ENCODE results near the gene ACTG1. TPM values are rescaled to one million over a fixed set of nuclear protein-coding genes. Genes with fewer than 3 reads are reported as not detected.

The ACTG1 gene
- total and polyA plus RNA-seq, 2 of the 13 experiments (the other 11 are each of a cell fraction or from before 2014, with no cell fraction given), result 973 to 1,138 TPM

DNA sequence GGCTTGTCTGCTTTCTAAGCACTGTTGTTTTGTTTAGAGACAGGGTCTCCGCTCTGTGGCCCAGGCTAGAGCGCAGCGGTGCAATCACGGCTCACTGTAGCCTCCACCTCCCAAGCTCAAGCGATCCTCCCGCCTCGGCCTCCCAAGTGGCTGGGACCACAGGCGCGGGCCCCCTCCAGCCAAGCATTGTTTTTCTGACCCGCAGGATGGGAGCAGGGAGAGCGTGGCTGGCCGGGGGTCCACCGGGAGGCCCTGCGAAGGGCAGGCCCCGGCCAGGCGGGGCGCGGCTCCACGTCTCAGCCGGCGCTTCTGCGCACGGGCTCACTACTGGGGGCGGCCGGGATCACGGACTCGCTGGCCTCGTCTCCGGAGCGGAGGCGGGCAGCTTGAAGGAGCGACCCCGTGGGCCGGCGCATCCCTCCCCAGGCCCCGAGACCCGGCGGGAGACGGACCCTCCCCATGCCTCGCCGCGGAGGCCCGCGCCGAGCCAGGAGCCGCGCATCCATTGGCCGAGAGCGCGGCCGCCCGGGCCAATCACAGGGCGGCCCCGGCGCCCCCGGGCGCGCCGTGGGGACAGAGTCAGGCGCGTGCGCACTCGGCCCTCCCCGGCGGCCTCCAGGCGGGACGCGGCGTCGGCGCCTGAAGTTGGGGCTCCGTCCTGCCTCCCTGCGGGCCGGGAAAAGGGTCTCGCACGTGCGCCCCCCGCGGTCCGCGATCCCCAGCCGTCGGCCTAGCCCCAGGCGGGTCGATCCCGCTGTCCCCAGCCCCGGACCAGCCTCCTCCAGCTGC, 24.9 kb downstream of the ACTG1 start (continued):
- TF ChIP-seq MAFK (conservative IDR thresholded peaks at IDR 0.05 in 1 of 2, IDR thresholded peaks at IDR 0.05 in 1 of 2; ENCODE audit: low read length in 2 of 2) (no peak), ZSCAN25 (CRISPR knock-in tag; IDR thresholded peaks at IDR 0.05) (no peak), U2AF1 (optimal IDR thresholded peaks at IDR 0.05; ENCODE audit: low read depth, low read length) (no peak), ZNF883 (CRISPR knock-in tag; IDR thresholded peaks at IDR 0.05; ENCODE audit: not compliant biosample characterization) (peak; percentile 84), ZHX1 (CRISPR knock-in tag; IDR thresholded peaks at IDR 0.05; ENCODE audit: low read depth) (peak; percentile 33; the same call in 1 of the 2 replicates), MIXL1 (CRISPR knock-in tag; IDR thresholded peaks at IDR 0.05) (no peak), TOPORS (CRISPR knock-in tag; IDR thresholded peaks at IDR 0.05) (peak; percentile 76), TSC22D2 (CRISPR knock-in tag; IDR thresholded peaks at IDR 0.05; ENCODE audit: borderline replicate concordance) (0 out of 2 replicates have a peak, but pooled peaks have one; percentile 10), SKI (IDR thresholded peaks at IDR 0.05; ENCODE audit: partially characterized antibody) (peak; percentile 22), ZNF720 (CRISPR knock-in tag; IDR thresholded peaks at IDR 0.05) (no peak), HOXA3 (CRISPR knock-in tag; IDR thresholded peaks at IDR 0.05) (peak; percentile 74), ZNF136 (CRISPR knock-in tag; IDR thresholded peaks at IDR 0.05; ENCODE audit: low read depth) (no peak), NCOA5 (CRISPR knock-in tag; IDR thresholded peaks at IDR 0.05) (no peak), ZNF260 (CRISPR knock-in tag; IDR thresholded peaks at IDR 0.05; ENCODE audit: borderline replicate concordance, low read depth) (no peak; the same call in 1 of the 2 replicates), ELF1 (CRISPR knock-in tag; IDR thresholded peaks at IDR 0.05) (no peak)
- TF ChIP-seq, protein P1, sequence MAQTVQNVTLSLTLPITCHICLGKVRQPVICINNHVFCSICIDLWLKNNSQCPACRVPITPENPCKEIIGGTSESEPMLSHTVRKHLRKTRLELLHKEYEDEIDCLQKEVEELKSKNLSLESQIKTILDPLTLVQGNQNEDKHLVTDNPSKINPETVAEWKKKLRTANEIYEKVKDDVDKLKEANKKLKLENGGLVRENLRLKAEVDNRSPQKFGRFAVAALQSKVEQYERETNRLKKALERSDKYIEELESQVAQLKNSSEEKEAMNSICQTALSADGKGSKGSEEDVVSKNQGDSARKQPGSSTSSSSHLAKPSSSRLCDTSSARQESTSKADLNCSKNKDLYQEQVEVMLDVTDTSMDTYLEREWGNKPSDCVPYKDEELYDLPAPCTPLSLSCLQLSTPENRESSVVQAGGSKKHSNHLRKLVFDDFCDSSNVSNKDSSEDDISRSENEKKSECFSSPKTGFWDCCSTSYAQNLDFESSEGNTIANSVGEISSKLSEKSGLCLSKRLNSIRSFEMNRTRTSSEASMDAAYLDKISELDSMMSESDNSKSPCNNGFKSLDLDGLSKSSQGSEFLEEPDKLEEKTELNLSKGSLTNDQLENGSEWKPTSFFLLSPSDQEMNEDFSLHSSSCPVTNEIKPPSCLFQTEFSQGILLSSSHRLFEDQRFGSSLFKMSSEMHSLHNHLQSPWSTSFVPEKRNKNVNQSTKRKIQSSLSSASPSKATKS (CRISPR knock-in tag; IDR thresholded peaks at IDR 0.05), result no peak
- TF ChIP-seq, protein P2, sequence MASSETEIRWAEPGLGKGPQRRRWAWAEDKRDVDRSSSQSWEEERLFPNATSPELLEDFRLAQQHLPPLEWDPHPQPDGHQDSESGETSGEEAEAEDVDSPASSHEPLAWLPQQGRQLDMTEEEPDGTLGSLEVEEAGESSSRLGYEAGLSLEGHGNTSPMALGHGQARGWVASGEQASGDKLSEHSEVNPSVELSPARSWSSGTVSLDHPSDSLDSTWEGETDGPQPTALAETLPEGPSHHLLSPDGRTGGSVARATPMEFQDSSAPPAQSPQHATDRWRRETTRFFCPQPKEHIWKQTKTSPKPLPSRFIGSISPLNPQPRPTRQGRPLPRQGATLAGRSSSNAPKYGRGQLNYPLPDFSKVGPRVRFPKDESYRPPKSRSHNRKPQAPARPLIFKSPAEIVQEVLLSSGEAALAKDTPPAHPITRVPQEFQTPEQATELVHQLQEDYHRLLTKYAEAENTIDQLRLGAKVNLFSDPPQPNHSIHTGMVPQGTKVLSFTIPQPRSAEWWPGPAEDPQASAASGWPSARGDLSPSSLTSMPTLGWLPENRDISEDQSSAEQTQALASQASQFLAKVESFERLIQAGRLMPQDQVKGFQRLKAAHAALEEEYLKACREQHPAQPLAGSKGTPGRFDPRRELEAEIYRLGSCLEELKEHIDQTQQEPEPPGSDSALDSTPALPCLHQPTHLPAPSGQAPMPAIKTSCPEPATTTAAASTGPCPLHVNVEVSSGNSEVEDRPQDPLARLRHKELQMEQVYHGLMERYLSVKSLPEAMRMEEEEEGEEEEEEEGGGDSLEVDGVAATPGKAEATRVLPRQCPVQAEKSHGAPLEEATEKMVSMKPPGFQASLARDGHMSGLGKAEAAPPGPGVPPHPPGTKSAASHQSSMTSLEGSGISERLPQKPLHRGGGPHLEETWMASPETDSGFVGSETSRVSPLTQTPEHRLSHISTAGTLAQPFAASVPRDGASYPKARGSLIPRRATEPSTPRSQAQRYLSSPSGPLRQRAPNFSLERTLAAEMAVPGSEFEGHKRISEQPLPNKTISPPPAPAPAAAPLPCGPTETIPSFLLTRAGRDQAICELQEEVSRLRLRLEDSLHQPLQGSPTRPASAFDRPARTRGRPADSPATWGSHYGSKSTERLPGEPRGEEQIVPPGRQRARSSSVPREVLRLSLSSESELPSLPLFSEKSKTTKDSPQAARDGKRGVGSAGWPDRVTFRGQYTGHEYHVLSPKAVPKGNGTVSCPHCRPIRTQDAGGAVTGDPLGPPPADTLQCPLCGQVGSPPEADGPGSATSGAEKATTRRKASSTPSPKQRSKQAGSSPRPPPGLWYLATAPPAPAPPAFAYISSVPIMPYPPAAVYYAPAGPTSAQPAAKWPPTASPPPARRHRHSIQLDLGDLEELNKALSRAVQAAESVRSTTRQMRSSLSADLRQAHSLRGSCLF (CRISPR knock-in tag; IDR thresholded peaks at IDR 0.05; ENCODE audit: borderline replicate concordance), result no peak
